Fibroblast of villous mesenchyme (primary cell): Measurements from ENCODE around the gene GPR180. TPM values are rescaled to one million over a fixed set of nuclear protein-coding genes. Genes with fewer than 3 reads are reported as not detected.

Experiments used
- DNase-seq: peaks from one replicate; pipeline ENCODE4 v3.0.0-alpha.2; 2010; ENCODE audit warnings: low read depth
- H3K4me3 ChIP-seq: 2 replicates; pipeline ENCODE4 v1.5.1; 2011; ENCODE audit warnings: low read depth, mild to moderate bottlenecking, low read length
- total RNA-seq: library from RNA; depleted of rRNA; stranded (reverse); fragments of >200 nt; gene quantifications from 2 replicates; pipeline ENCODE4 v1.2.3, GENCODE V29; 2012
- TF ChIP-seq, protein P1 (sequence below): IDR thresholded peaks from 2 replicates; pipeline ENCODE4 v1.5.1; 2012; ENCODE audit warnings: low read depth, mild to moderate bottlenecking, low read length; ENCODE audit not compliant: insufficient read depth

The GPR180 gene
- total RNA-seq, 1 donor: 28.1 TPM

DNA sequence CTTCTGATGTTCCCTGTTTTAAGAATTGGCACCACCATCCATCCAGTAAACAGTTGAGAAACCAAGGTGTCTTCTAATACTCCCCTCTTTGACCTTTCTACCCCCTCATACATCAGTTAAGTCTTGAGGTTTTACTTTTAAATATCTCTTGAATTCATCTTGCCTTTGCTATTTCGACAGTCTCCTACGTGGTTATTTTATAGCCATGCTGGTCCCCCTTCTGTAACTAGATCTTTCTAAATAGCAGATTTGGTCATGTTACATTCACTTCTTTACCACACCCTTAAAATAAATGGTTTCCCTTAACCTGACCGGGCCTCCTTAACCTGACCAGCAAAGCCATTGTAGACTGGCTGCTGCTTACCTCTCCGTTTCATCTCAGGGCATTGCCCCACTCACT is 5.4 kb downstream of the GPR180 start:
- no peak for DNase-seq
- TF ChIP-seq, protein P1, sequence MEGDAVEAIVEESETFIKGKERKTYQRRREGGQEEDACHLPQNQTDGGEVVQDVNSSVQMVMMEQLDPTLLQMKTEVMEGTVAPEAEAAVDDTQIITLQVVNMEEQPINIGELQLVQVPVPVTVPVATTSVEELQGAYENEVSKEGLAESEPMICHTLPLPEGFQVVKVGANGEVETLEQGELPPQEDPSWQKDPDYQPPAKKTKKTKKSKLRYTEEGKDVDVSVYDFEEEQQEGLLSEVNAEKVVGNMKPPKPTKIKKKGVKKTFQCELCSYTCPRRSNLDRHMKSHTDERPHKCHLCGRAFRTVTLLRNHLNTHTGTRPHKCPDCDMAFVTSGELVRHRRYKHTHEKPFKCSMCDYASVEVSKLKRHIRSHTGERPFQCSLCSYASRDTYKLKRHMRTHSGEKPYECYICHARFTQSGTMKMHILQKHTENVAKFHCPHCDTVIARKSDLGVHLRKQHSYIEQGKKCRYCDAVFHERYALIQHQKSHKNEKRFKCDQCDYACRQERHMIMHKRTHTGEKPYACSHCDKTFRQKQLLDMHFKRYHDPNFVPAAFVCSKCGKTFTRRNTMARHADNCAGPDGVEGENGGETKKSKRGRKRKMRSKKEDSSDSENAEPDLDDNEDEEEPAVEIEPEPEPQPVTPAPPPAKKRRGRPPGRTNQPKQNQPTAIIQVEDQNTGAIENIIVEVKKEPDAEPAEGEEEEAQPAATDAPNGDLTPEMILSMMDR: no peak
- no peak overlapping the region for H3K4me3 ChIP-seq

DNA sequence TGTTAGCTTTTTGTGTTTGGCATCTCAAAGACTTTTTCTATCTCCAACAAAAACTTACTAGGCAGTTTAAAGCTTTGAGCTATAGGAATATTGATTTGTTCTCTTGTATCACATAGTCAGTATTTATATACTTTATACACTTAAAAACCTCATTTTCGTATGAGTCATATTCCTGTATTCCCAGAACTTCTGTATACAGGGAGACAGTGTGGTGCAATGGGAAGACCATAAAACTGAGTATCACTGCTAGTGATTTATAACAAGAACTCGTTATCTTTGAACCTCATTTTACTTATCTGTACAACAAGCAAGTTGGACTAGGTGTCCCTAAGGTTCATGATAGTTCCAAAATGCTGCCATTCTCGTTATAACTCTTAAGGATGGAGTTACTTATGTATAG is 6.3 kb downstream of the GPR180 start:
- DNase-seq: peak; percentile 72
- TF ChIP-seq, protein P1: no peak
- H3K4me3 ChIP-seq: no peak overlapping the region

DNA sequence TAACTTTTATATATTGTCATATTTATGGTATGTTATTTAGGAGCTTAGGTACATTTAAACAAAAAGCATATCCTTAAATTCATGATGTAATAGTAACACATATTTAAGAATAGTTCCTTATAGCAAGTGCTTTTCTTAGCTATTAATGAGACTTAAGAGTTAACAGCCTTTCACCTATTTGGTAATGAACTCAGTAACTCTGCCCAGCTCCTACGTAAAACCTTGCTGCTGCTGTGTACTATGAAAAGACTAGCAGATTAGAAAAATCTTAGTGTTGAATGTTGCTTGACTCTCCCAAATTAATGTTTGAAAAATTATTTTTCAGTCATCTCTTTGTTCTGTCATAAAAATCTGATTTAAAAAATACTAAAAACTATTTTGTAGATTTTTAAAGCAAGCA is 6.9 kb downstream of the GPR180 start:
- no peak for DNase-seq
- TF ChIP-seq, protein P1: no peak
- H3K4me3 ChIP-seq: no peak overlapping the region

- TF ChIP-seq, protein P1: no peak
- no peak for DNase-seq
- H3K4me3 ChIP-seq: no peak overlapping the region
These were observed 7.5 kb downstream of the GPR180 start for GRCh38 chr13:94609196-94609595.

DNA sequence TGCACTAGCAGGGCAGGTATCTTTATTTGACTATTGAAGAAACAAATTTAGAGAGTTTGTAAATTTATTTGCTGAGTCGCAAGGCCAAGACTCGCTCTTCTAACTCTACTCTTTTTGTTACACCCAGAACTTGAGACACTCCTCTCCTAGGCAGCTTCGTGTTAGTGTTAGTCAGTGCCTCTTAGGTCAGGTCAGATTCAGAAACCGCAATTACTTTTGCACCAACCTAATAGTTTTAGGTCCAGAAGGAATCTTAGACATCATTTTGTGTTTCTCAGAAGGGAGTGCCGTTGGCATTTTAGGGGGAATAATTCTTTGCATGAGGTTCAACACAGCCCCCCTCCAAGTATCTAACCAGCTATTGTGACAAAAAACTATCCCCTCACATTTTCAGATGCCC is 8.8 kb downstream of the GPR180 start:
- no peak for DNase-seq
- H3K4me3 ChIP-seq: no peak overlapping the region
- TF ChIP-seq, protein P1: no peak

DNA sequence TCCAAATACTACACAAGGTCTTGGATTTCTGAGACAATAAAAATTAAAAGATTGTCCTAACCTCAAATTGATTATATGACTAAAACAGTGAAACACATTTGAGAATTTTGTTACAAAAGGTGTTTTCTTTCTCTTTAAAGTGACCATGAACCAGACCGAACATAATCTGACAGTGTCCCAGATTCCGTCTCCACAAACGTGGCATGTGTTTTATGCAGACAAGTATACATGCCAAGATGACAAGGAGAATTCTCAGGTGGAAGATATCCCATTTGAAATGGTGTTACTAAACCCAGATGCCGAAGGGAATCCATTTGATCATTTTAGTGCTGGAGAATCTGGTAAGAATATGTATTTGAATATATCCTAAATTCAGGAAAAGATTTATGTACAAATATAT is 10.4 kb downstream of the GPR180 start:
- H3K4me3 ChIP-seq: no peak overlapping the region
- TF ChIP-seq, protein P1: no peak
- DNase-seq: no peak

DNA sequence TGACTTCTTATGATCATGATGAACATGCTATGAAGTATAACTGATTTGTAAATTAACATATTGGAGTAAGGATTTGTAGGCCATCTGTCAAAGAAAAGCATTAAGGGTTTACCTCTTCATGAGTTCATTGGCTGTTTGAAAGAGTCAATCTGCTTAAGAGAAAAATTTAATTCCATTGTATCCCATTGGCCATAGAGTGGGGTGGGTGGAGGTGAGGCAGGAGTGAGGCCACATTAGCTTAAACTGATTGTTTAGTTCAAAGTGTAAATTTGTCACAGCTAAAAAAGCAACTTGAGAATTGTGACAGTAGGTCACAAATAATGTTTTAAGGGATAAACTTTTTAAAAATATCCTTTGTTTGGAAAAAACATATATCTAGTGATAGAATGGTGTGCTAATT is 11.4 kb downstream of the GPR180 start:
- no peak overlapping the region for H3K4me3 ChIP-seq
- no peak for DNase-seq
- TF ChIP-seq, protein P1: no peak
